T-helper 2 cell treated with Interferon-gamma antibody and Interleukin-4, amounts not matched to agents 100 ng/mL and 5 ng/mL, for 36 hours (primary cell): ENCODE data around the gene GNL3. TPM values are rescaled to one million over a fixed set of nuclear protein-coding genes. Genes with fewer than 3 reads are reported as not detected.

Source experiments
- intact Hi-C: fragments of 100-400 bp; cut with micrococcal nuclease; formaldehyde crosslinking; loops from one replicate; pipeline ENCODE4 v1.15.1; 2023
- total RNA-seq: library from RNA; stranded (reverse); gene quantifications from 2 replicates; pipeline ENCODE4 v1.2.3, GENCODE V29; 2022

Gene GNL3
- total RNA-seq, 1 donor from 2014 or later, result 118 TPM

DNA sequence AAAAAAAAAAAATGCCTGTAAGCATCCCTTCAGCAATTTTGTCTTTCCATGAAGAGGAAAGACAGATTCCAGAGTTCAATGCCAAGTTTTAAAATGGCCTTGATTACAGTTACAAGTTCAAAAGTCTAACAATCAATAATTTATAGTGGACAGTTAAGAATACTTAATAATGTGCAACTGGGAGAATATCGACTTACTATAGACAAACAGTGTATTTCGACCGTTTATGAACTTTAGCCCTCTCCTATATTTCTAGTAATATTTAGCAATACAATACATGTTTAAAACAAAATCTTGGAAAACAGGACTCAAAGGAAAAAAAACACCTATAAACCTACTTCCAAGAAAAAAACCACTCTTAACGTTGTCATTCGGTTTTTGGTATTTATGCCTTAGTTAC is 1.6 kb upstream of the GNL3 start:
- intact Hi-C loops, result loop anchor here (2.0 to 10.0 kb wide), 4 partner anchors 151 to 571 kb away; partner anchors contain the start of genes NISCH, NT5DC2, SFMBT1 and TKT

DNA sequence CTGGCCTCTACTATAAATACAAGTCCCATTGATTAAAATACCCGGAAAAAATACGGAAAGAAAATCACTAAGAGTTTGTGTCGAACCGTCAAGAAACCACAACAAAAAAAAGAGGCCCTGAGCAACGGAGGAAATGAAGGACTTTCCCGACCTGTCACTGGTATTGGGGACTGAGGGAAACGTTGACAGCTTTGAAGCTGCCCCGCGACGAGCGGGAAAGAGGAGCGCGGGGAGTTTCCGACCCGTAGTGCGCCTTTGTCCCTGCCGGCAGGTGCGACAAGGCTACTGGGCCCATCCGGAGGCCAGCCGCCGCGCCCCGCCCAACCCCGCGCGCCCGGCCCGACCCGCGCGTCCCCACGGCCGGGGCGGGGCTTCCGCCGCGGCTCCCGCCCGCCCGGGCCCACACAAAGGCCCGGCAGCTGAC is 535 bp upstream of the GNL3 start:
- intact Hi-C loops, result loop anchor here (1.0 to 10.0 kb wide), 8 partner anchors 20 to 1293 kb away; partner anchors contain the start of genes GLT8D1, NISCH, NT5DC2 and RBM15B

DNA sequence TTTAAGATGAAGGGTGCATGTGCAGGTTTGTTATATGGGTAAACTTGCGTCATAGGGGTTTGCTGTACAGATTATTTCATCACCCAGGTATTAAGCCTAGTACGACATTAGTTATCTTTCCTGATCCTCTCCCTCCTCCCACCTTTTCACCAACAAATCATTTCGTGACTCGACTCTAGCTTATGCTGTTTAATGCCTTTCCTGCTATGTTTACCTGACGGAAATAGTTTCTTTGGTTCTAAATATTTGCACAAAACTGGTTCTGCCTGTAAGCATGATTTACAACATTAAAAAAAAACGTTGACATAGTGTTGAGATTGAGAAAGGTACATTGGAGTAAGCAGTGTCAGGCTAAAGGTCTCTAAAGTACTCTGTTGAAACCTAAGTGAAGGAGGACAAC is 2.4 kb downstream of the GNL3 start:
- intact Hi-C loops, result loop anchor here (5.0 to 10.0 kb wide), 5 partner anchors 209 to 1296 kb away; partner anchors contain the start of genes NISCH, RBM15B, SELENOK and STIMATE

DNA sequence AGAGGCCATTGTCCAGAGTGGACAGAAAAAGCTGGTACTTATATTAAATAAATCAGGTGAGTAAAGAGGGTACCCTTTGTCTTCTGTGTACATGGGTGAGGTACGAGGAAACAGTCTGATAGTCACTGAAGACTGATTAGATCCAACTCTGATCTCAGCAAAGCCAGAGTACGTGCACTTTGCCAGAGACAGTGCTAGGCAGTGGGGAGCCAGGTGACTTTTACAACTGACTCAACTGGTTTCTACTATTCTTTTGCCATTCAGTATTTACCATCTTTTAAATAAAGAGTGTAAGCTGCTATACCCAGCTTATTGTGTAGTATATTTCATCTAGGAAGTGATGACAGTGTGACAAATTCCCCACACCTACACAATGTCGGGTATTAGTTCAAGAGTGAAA is 3.3 kb downstream of the GNL3 start:
- intact Hi-C loops, result loop anchor here (5.0 to 10.0 kb wide), 5 partner anchors 208 to 1297 kb away; partner anchors contain the start of genes NISCH, RBM15B, SELENOK and STIMATE

DNA sequence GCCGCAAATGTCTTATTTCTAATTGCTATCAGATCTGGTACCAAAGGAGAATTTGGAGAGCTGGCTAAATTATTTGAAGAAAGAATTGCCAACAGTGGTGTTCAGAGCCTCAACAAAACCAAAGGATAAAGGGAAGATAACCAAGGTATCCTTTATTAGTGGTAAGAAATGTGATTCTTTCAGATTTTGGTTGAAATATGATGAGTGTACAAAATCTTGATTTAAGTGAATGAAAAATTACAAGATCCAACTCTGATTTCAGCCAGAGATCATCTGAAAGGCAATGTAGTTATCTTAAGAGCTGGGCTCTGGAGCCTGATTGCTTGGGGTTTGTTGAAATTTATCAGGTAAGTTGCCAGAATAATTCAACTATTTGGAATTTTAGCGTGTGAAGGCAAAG is 4.7 kb downstream of the GNL3 start:
- intact Hi-C loops, result no loop called here

DNA sequence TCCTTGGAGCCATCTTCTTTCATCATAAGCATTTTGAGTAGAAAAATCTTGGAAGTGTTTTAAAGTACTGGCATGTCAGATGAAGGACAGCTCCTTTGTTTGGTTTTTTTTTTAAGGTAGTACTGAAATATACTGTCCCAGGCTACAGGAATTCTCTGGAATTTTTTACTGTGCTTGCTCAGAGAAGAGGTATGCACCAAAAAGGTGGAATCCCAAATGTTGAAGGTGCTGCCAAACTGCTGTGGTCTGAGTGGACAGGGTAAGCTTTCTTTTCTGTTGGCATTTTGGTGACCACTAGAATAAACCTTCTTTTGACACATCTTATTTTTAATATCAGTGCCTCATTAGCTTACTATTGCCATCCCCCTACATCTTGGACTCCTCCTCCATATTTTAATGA is 7.2 kb downstream of the GNL3 start:
- intact Hi-C loops, result no loop called here

DNA sequence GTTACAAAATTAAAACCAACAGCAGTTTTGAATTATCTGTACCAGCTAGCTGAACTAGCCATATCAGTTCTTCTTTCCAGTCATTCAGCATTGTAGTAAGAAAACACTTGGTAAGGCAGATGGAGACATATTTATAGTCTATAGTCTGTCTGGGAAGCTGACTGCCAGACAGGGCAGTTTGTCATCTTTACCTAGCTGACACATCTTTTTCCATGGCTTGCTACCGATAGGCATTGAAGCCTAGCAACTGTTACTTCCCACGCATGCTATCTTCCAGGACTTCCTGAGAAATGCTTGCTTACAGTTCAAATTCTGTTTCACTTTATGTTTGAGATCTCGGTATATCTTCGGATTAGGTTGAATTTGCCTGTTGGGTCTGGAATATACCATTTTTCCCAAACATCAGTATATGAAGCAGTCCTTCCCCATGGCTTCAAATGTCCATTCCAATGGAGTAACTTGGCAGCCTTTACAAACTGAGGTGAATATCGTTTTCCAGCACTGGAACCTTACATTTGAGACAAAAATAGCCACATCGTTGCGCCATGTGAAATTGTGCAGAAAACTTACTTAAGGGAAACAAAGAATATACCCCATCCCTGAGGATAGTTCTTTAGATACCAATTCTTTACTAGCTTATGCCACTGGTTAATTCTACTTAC is 8.8 kb downstream of the GNL3 start:
- intact Hi-C loops, result no loop called here

DNA sequence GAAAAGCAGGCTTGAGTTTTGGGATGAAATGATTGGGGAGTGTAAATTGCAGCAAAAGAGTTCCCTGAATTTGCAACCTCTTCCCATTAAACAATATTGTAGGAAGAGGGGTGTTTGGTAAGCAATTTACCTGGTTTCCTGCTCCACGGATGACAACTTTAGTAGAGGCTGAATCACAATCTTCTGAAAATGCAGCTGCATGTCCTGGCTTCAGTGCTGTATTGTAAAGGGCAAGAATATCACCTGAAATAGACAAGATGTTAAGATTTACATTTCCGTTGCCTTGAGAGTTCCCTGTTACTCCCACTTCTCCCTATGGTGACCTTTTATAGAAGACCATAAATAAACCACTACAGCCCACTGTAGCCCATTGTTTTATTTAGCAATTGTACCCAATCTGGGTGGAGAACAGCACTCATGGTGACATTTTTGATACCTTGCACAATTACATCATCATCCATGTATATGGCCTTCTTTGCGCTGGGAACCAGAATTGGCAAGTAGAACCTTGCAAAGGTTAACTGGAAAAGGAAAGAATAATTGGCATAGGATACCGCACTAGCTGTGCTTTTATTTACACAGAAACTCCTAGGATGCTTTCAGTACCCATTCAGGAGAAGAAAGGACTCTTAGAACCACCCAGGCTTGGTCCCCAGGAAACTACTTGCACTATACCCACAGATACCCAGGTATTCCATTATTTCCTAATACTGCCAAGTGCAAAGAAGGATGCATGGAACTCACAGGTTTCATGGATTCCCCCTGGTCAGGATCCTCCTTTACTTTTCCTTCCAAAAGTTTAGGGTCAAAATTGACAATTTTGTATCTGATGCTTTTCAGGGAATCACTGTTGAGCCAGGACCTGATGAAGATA is 10.2 kb downstream of the GNL3 start:
- intact Hi-C loops, result no loop called here

DNA sequence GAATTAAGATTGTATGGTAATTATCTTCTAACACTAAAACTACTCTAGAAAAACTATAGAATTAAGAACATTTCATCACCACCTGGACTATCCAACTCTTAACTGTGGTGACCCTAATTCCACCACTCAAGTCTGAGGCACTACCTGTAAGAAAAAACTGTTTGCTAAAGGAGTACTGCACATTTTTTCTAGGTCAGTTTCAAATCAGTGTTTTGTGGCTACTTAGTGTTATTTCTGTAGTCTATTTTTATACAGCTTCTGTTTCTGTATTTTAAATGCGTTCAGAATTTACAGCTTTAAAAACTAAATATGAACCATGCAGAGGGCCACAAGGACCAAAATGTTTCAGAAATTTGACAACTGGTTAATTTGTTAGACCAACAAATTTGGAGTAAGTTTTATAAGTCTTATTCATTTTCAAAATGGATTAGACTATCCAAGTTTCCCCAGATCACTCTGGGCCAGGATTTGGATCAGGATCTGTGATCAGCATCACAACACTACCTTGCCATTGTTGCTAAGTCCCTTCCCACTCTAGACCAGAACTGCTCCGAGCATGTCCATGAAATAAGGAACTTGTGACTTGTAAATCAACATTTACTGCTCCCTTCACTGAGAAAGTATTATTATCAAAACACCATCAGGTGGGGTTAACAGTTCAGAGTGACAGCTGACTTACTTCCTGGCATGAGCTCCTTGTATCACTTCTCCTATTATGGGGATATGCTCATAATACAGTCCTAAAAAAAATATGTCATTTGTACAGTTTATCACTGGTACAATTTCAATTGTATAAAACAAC is 11.2 kb downstream of the GNL3 start:
- intact Hi-C loops, result no loop called here

DNA sequence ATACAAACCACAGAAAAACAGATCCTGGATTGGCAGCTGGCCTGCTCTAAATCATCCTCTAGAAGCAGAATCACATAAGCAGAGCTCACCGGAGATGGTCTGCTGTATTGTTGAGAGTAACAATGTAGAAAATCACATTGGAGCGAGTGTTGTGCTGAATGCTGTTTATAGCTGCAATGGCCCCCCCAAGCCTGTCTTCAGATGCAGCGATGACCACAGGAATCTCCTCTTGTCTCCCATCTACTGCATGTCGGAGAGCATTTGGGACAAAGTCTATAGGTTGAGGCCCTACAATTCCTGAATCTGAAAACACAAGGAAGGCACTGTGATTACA is 11.8 kb downstream of the GNL3 start:
- intact Hi-C loops, result no loop called here

DNA sequence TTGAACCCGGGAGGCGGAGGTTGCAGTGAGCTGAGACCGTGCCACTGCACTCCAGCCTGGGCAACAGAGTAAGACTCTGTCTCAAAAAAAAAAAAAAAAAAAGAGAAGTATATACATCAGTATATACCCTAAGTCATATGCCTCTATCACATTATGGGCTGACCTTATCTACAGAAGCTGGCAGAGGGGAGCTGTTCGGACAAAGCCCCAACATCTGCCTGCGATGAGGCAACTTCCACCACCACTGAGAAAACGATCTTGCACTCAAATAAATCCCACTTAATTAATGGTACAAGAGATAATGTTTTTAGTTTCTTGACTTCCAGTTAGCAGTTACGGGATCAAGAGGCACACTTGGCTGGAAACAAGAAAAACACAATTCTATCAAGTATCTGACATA is 17.5 kb downstream of the GNL3 start:
- intact Hi-C loops, result loop anchor here (10.0 kb wide), 1 partner anchor 641 kb away; the partner anchor contains the start of gene DCP1A

DNA sequence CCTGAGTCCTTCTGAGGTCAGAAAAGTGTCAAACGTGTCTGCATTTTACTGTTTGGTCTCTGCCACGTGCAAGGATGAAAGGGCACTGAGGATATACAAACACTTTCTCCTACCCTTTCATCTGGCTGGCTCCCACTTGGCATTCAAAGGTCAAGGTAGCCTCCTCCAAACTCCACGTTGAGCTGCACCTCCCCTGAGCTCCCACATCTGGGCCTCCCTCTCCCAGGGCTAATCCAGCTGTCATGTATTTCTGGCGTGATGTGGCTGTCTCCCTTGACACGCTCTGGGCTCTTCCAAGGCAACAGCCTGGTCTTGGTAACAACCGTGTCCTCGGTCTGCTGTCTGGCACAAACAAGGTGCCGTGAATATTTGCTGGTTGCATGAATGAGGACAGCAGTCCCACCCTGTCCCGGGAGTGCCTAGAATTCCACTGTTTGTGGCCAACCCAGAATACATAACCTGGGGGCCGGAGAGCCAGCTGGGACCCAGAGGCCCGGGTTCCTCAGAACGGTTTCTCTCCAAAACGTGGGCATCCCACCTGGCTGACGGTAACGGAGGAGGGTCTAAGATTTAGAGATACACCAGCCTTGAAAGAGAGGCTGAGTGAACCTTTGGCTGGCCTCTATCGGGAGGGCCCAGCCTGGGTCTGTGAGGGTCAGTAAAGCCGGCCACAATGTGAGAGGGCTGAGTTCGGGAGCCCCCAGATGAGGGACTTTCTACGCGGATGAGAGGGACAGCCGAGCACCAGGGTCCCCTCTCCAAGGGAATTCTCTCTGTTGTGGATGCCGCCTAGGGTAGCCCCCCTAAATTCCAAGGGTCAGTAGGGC is 19.0 kb downstream of the GNL3 start:
- intact Hi-C loops, result loop anchor here (1.0 to 10.0 kb wide), 2 partner anchors 20 to 640 kb away; partner anchors contain the start of genes DCP1A and PBRM1

DNA sequence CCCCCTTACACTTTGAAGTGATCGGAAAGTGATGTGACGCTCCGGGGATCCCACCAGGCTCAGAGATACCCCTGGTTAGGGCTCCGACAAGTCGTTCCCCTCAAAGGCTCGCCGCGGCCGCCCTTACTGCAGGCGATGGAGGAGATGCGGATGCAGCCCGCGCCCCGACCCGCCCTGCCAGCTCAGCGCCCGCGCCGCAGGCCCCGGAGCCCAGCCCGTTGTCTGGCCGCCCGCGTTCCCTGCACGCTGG is 19.5 kb downstream of the GNL3 start:
- intact Hi-C loops, result loop anchor here (1.0 to 10.0 kb wide), 2 partner anchors 20 to 639 kb away; partner anchors contain the start of genes DCP1A and PBRM1

DNA sequence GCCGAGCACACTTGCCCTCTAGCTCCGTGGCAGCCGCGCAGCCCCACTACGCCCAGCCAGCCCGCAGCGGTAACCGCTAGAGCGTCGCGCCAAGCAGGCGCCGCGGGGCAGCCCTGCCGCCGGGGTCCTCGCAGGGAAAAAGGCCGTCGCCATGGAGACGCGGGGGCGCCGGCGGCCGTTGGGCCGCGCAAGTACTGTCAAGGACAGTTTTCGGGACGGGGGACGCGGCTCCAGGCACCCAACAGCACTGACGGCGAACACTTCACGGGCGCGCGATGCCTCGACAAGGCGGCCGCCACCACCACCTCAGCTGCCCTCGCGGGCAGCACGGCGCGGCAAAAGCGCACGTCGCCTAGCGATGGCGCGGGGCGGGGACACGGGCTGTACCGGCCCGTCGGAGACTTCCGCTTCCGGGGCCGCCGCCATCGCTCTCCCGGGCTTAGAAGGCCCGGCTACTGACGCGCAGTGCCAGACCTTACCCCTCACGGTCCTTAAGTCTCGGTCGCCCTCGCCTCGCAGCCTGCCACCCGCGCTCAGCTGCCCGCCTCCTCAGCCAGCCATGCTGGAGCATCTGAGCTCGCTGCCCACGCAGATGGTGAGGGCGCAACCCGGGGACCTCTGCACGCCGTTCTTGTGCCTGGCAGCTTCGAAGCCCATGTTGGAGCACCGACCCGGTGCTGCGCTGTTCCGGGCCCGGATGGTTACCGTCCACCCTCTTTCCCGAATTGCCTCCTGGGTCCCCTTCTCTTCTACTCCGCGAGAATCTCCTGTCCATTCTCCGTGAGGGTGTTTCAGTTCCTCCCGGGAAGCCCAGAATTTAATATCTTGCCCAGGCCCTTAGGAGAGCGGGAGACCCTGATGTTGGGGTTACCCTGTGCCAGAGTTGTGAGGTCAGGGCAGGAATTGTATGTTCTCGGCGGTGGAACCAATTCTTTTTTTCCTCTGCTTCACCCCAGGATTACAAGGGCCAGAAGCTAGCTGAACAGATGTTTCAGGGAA is 20.2 kb downstream of the GNL3 start, which contains the start of the genes GLT8D1 and SPCS1:
GLT8D1 (minus strand) TSS at position 104 of the 999 bp plus-strand sequence. CDS start 5,331 bp downstream, outside the sequence.
SPCS1 (plus strand) TSS at position 419 of the 999 bp plus-strand sequence; CDS start at position 560, 141 bp downstream.
- intact Hi-C loops, result loop anchor here (1.0 to 10.0 kb wide), 3 partner anchors 15 to 639 kb away; partner anchors contain the start of genes DCP1A and PBRM1

DNA sequence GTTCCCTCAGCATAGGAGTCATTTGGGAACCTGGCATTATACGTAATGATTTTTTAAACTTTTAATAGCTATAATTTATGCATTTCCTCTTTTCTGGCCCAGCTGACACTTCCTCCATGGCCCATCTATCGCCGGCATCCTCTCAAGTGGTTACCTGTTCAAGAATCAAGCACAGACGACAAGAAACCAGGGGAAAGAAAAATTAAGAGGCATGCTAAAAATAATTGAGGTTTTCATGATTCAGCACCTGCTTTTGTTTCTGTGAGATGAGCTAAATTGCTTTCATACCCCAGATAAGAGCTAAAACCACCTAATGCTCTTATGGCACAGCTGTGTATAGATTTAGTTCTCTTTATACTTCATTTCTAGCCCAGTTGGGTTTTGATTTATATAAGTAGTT is 21.8 kb downstream of the GNL3 start:
- intact Hi-C loops, result loop anchor here (2.0 to 10.0 kb wide), 2 partner anchors 13 to 637 kb away; partner anchors contain the start of gene DCP1A

DNA sequence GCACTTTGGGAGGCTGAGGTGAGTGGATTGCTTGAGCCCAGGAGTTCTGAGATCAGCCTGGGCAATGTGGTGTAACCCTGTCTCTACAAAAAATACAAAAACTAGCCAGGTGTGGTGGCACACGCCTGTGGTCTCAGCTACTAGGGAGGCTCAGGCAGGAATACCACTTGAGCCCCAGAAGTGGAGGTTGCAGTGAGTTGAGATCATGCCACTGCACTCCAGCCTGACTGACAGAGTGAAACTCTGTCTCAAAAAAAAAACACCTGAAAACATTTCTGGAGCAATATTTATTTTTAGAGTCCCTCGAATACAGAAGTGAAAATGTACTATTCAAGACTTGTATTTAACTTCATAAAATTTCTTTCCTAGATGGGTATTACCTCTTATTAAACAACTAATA is 24.7 kb downstream of the GNL3 start:
- intact Hi-C loops, result no loop called here

DNA sequence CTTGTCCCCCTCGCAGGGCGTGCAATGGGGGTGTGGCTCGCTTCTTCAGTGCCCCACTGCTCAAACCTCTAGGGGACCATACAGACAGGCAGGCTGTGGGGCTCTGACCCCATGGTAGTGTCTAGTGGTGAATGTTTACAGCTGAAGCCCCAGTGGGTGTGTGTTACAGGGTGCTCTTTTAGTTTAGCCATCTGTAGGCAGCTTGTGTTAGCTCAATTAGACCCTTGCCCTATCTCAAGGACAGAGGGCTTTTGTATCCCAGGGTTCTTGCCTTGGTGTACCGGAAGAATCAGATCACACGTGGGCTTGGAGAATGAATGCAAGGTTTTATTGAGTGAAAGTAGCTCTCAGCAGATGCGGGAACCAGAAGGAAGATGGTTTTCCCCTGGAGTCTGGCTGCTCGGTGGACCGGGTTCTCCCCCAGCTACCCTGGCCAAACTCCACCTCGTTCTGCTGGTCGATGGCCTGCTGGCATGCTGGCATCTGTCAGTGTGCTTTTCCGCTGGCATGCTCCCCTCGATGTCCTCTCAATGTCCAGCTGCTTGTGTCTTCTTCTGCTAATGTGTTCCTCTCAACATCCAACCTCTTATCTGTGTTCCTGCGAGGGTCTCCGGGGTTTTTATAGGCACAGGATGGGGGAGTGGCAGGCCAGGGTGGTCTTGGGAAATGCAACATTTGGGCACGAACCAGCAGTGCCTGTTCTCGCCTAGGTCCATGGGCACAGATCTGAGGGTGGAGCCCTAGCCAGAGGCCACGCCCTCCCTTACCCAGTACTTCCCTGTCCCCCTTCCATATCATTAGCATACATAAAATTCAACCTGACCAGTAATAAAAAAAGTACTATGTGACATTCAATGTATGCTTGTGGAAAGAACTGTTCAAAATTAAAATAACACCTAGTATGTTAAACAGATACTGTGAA is 26.7 kb downstream of the GNL3 start:
- intact Hi-C loops, result no loop called here
